ENCODE results near the gene SLC1A4. TPM values are rescaled to one million over a fixed set of nuclear protein-coding genes. Genes with fewer than 3 reads are reported as not detected.

SLC1A4 gene
- total RNA-seq, 2 donors from 2014 or later = 24.2 to 33.8 TPM

DNA sequence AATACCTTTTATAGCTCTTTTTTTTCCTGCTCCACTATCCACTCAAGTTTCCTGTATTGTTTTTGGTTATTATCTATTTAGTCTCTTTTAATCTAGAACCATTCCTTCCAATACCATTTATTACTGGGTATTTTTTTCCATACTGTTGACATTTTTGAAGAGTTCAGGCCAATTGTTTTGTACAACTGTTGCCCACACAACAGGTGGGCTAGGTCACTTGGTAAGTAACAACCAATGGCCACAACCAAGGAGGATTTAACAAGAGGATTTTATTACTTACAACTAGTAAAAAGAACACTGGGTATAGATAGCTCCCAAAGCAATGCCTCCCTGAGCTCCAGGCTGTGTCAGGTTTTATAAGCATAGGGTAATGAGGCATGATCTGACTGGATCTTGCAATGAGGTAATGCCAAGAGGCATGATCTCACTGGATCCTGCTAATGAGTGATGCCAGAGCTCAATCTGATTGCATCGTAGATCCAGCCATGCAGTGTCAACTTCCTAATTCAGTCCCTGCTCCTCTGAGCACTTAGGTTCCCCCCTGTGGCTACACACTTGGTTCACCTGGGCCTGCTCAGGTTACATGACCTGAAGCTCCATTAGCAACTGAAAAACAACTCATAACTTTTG lies 59.9 kb downstream of the SLC1A4 start:
- H3K36me3 ChIP-seq = no peaks in the 10 kb centered on the region
- no peaks in the 10 kb centered on the region for H3K27me3 ChIP-seq (replicated peaks; ENCODE audit: insufficient read depth)
- no peak for ATAC-seq (ENCODE audit: insufficient number of reproducible peaks, low FRiP score, low read depth)
- H3K9me3 ChIP-seq = no peaks in the 10 kb centered on the region
- H3K4me1 ChIP-seq (ENCODE audit: control insufficient read depth in 1 of 2, low read depth in 2 of 2) = no peaks in the 10 kb centered on the region
- H3K4me3 ChIP-seq = no peak overlapping the region
- TF ChIP-seq, protein P1, sequence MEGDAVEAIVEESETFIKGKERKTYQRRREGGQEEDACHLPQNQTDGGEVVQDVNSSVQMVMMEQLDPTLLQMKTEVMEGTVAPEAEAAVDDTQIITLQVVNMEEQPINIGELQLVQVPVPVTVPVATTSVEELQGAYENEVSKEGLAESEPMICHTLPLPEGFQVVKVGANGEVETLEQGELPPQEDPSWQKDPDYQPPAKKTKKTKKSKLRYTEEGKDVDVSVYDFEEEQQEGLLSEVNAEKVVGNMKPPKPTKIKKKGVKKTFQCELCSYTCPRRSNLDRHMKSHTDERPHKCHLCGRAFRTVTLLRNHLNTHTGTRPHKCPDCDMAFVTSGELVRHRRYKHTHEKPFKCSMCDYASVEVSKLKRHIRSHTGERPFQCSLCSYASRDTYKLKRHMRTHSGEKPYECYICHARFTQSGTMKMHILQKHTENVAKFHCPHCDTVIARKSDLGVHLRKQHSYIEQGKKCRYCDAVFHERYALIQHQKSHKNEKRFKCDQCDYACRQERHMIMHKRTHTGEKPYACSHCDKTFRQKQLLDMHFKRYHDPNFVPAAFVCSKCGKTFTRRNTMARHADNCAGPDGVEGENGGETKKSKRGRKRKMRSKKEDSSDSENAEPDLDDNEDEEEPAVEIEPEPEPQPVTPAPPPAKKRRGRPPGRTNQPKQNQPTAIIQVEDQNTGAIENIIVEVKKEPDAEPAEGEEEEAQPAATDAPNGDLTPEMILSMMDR (IDR thresholded peaks at IDR 0.05) = no peak
- H3K27ac ChIP-seq = no peak overlapping the region
- no peak for DNase-seq (ENCODE audit: low spot score)

DNA sequence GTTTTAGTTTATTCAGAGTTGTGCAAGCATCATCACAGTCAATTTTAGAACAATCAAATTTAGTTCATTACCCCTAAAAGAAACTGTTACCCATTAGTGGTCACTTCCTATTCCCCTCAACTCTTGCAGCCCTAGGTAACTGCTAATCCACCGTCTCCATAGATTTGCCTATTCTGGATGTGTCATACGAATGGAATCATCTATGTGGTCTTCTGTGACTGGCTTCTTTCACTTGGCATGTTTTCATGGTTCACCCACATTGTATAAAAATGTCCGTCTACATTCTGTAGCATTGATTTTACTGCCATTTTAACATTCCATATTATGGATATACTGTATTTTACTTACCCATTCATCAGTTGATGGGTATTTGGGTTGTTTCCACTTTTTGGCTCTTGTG lies 61.7 kb downstream of the SLC1A4 start:
- DNase-seq (ENCODE audit: low spot score) (no peak), ATAC-seq (ENCODE audit: insufficient number of reproducible peaks, low FRiP score, low read depth) (no peak)
- Histone ChIP-seq H3K27ac (no peak overlapping the region), H3K9me3 (no peaks in the 10 kb centered on the region), H3K36me3 (no peaks in the 10 kb centered on the region), H3K27me3 (replicated peaks; ENCODE audit: insufficient read depth) (no peaks in the 10 kb centered on the region), H3K4me1 (ENCODE audit: control insufficient read depth in 1 of 2, low read depth in 2 of 2) (peaks cover 0 to 9% of the 10 kb centered on the region in 2 donors), H3K4me3 (no peak overlapping the region)
- TF ChIP-seq, protein P1 (IDR thresholded peaks at IDR 0.05) = no peak

DNA sequence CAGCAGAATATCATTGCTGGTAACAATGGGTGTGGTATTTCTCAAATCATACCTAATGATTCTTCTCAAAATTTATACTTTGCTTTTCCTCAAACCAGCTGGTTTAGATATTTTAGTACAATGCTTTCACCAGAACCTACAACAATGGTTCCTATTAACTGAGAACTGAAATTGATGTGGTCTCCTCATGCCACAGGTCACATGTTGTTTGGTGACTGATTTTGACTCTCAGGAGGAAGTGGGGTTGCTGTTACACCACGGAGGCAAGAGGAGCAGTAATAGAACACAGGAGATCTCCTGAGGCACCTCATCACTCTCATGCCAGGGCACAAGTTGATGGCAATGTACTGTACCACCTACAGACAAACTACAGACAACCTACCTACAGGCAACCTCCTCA lies 64.0 kb downstream of the SLC1A4 start:
- ATAC-seq (ENCODE audit: insufficient number of reproducible peaks, low FRiP score, low read depth) (no peak), DNase-seq (ENCODE audit: low spot score) (no peak)
- Histone ChIP-seq H3K9me3 (no peaks in the 10 kb centered on the region), H3K27me3 (replicated peaks; ENCODE audit: insufficient read depth) (no peaks in the 10 kb centered on the region), H3K27ac (no peak overlapping the region), H3K36me3 (no peaks in the 10 kb centered on the region), H3K4me3 (no peak overlapping the region), H3K4me1 (ENCODE audit: control insufficient read depth in 1 of 2, low read depth in 2 of 2) (peaks cover 6 to 21% of the 10 kb centered on the region in 2 donors)
- TF ChIP-seq, protein P1 (IDR thresholded peaks at IDR 0.05) = no peak

DNA sequence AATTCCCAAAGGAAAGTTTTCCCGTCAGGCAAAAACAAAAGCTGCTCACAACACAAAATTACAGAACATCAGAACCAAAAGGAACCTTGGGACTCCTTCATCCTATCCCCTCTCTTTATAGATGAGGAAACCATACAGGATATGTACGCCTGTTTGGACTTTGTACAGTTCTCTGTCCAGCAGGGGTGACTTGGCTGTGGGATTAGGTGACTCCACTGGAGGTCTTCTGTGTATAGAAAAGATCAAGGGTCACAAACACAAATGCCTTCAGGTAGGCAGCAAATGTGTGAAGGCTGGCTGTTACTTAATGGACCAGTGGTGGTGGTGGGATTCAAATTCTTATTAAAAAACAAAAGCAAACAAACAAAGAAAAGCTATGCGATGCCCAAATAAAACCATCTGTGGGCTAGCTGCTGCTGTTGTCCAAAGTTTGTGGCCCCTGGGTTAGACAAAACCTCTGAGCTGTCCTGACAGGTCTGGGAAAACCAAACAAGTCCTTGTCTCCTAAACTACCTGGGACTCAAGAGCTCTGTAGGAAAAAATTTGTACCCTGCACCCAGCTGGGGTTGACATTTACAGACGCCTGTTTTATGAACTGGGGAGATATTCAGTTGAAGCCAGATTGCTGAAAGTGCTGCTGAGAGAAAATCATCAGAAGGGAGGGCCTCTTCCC lies 65.7 kb downstream of the SLC1A4 start:
- H3K27me3 ChIP-seq (replicated peaks; ENCODE audit: insufficient read depth) = no peaks in the 10 kb centered on the region
- no peak for ATAC-seq (ENCODE audit: insufficient number of reproducible peaks, low FRiP score, low read depth)
- no peaks in the 10 kb centered on the region for H3K9me3 ChIP-seq
- H3K27ac ChIP-seq = no peak overlapping the region
- no peaks in the 10 kb centered on the region for H3K36me3 ChIP-seq
- H3K4me1 ChIP-seq (ENCODE audit: control insufficient read depth in 1 of 2, low read depth in 2 of 2) = peaks cover 9 to 32% of the 10 kb centered on the region in 2 donors
- no peak for DNase-seq (ENCODE audit: low spot score)
- H3K4me3 ChIP-seq = peak overlapping the region; percentile 89
- TF ChIP-seq, protein P1 (IDR thresholded peaks at IDR 0.05) = no peak

DNA sequence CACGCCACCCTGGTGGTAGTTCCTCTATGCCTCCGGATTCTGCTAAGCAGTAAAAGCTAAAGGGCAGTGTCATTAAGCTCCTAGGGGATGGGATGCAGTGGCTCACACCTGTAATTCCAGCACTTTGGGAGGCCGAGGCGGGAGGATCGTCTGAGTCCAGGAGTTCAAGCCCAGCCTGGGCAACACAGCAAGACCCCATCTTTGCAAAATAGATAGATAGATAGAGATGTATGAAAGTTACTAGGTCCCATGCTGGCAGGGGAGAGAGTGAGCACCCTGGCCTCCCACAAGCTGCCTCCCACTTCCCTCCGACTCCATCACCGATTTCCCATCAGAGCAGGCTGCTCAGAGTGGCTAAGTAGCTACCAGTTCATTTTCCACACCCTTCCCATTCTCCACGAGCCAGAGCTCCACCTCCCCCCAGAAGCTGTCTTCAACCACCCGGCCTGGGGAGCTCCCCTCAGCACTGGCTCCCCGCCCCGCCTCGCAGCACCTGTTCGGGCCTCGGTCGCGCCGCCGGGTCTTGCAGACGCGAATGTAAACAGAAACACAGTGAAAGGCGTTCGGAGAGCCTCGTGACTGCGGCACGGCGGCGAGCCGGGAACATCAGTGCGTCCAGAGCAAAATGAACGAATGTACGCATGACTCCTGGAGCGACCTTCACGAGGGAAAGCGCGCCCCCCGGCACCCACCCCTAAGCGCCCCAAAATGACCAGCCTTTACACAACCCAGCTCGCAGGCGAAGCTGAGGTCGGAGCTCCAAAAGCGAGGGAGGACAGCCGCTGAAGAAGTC lies 66.4 kb downstream of the SLC1A4 start:
- TF ChIP-seq, protein P1 (IDR thresholded peaks at IDR 0.05) = no peak
- DNase-seq (ENCODE audit: low spot score) = no peak

More for the DNA sequence above, 66.4 kb downstream of the SLC1A4 start:
- peak; percentile 10 for ATAC-seq (ENCODE audit: insufficient number of reproducible peaks, low FRiP score, low read depth)
- Histone ChIP-seq H3K4me3 (peak overlapping the region; percentile 89), H3K27ac (peak overlapping the region; percentile 29 to 80), H3K4me1 (ENCODE audit: control insufficient read depth in 1 of 2, low read depth in 2 of 2) (peaks cover 9 to 33% of the 10 kb centered on the region in 2 donors), H3K36me3 (no peaks in the 10 kb centered on the region), H3K27me3 (replicated peaks; ENCODE audit: insufficient read depth) (no peaks in the 10 kb centered on the region), H3K9me3 (no peaks in the 10 kb centered on the region)
